HEK293 (cell line): ENCODE measurements around the gene SIK3.

Experiments used
- CTCF ChIA-PET: fragments of 350-600 bp; formaldehyde crosslinking; extraction: SDS; loops from one replicate; lab custom pipeline; 2021; ENCODE audit warnings: antibody characterized with exemption; lab: Yijun Ruan, JAX
- POLR2A ChIA-PET: fragments of 300-600 bp; formaldehyde crosslinking; extraction: SDS; loops from one replicate; lab custom pipeline; 2020; ENCODE audit warnings: antibody characterized with exemption, inconsistent platforms; lab: Yijun Ruan, JAX
- H3K27ac ChIP-seq: fragments of 200-500 bp; sonication (Bioruptor generic); 2 replicates; pipeline ENCODE4 v1.5.1; 2014; ENCODE audit warnings: low read depth, low read length, control low read depth, inconsistent platforms; ENCODE audit errors: extremely low read depth
- H3K36me3 ChIP-seq, 2 experiments: fragments of 200-500 bp in 1 of 2; sonication (Bioruptor generic) in 1 of 2; 1 replicate in 1 of 2; 2 replicates in 1 of 2; pipeline ENCODE4 v1.5.1; 2014 to 2017; ENCODE audit warnings: inconsistent platforms in 2 of 2, low read length in 2 of 2; ENCODE audit not compliant: control insufficient read depth in 2 of 2, insufficient read depth in 1 of 2
- H3K4me1 ChIP-seq: fragments of 200-500 bp; sonication (Bioruptor generic); 2 replicates; pipeline ENCODE4 v1.5.1; 2014; ENCODE audit warnings: mild to moderate bottlenecking, low read length, inconsistent platforms; ENCODE audit not compliant: control insufficient read depth, insufficient read depth
- H3K4me3 ChIP-seq: 2 replicates; pipeline ENCODE4 v1.5.1; 2011; ENCODE audit warnings: low read depth, mild to moderate bottlenecking, control low read depth, low read length, moderate library complexity
- H3K9me3 ChIP-seq: fragments of 200-500 bp; sonication (Bioruptor generic); 2 replicates; pipeline ENCODE4 v1.5.1; 2014; ENCODE audit warnings: low read depth, low read length, inconsistent platforms; ENCODE audit not compliant: control insufficient read depth, insufficient read depth
- BCL11A ChIP-seq: fragments of 450-650 bp; formaldehyde crosslinking; IDR thresholded peaks from 2 replicates; pipeline ENCODE4 v1.5.1; 2016; ENCODE audit warnings: low read depth, missing biosample characterization, missing genetic modification characterization
- EGR2 ChIP-seq: fragments of 450-650 bp; formaldehyde crosslinking; IDR thresholded peaks from 2 replicates; pipeline ENCODE4 v1.5.1; 2016; ENCODE audit warnings: low read depth, missing biosample characterization, missing genetic modification characterization
- KLF9 ChIP-seq: fragments of 450-650 bp; formaldehyde crosslinking; IDR thresholded peaks from 2 replicates; pipeline ENCODE4 v1.5.1; 2016; ENCODE audit warnings: missing biosample characterization, missing genetic modification characterization, low read depth
- OSR2 ChIP-seq: fragments of 450-650 bp; formaldehyde crosslinking; IDR thresholded peaks from 2 replicates; pipeline ENCODE4 v1.5.1; 2016; ENCODE audit warnings: missing biosample characterization, missing genetic modification characterization
- SCRT2 ChIP-seq: fragments of 450-650 bp; formaldehyde crosslinking; IDR thresholded peaks from 2 replicates; pipeline ENCODE4 v1.5.1; 2016; ENCODE audit warnings: missing biosample characterization, missing genetic modification characterization
- TCF7L2 ChIP-seq: IDR thresholded peaks from 2 replicates; pipeline ENCODE4 v1.6.1; 2011; ENCODE audit warnings: low read depth, mild to moderate bottlenecking, inconsistent platforms, low read length, moderate library complexity, borderline replicate concordance
- YY2 ChIP-seq: fragments of 450-650 bp; formaldehyde crosslinking; IDR thresholded peaks from 2 replicates; pipeline ENCODE4 v1.5.1; 2016; ENCODE audit warnings: missing biosample characterization, missing genetic modification characterization
- ZBTB7A ChIP-seq: fragments of 450-650 bp; formaldehyde crosslinking; IDR thresholded peaks from 2 replicates; pipeline ENCODE4 v1.5.1; 2016; ENCODE audit warnings: low read depth, missing biosample characterization, missing genetic modification characterization
- ZEB2 ChIP-seq: fragments of 450-650 bp; formaldehyde crosslinking; IDR thresholded peaks from 2 replicates; pipeline ENCODE4 v1.5.1; 2016; ENCODE audit warnings: missing biosample characterization, missing genetic modification characterization
- ZFP37 ChIP-seq: fragments of 450-650 bp; formaldehyde crosslinking; IDR thresholded peaks from 2 replicates; pipeline ENCODE4 v1.5.1; 2016; ENCODE audit warnings: missing biosample characterization, missing genetic modification characterization
- ZNF121 ChIP-seq: fragments of 450-650 bp; formaldehyde crosslinking; IDR thresholded peaks from 2 replicates; pipeline ENCODE4 v1.5.1; 2016; ENCODE audit warnings: missing biosample characterization, missing genetic modification characterization
- ZNF140 ChIP-seq: fragments of 450-650 bp; formaldehyde crosslinking; IDR thresholded peaks from 2 replicates; pipeline ENCODE4 v1.5.1; 2016; ENCODE audit warnings: missing biosample characterization, missing genetic modification characterization
- ZNF146 ChIP-seq: fragments of 450-650 bp; formaldehyde crosslinking; IDR thresholded peaks from 2 replicates; pipeline ENCODE4 v1.5.1; 2016; ENCODE audit warnings: missing biosample characterization, missing genetic modification characterization
- ZNF169 ChIP-seq: fragments of 450-650 bp; formaldehyde crosslinking; IDR thresholded peaks from 2 replicates; pipeline ENCODE4 v1.5.1; 2016; ENCODE audit warnings: missing biosample characterization, missing genetic modification characterization
- ZNF311 ChIP-seq: fragments of 450-650 bp; formaldehyde crosslinking; IDR thresholded peaks from 2 replicates; pipeline ENCODE4 v1.5.1; 2017; ENCODE audit warnings: missing biosample characterization, missing genetic modification characterization, borderline replicate concordance
- ZNF366 ChIP-seq: fragments of 450-650 bp; formaldehyde crosslinking; conservative IDR thresholded peaks from 2 replicates; pipeline ENCODE4 v1.5.1; 2016; ENCODE audit warnings: missing biosample characterization, missing genetic modification characterization
- ZNF394 ChIP-seq: fragments of 450-650 bp; formaldehyde crosslinking; IDR thresholded peaks from 2 replicates; pipeline ENCODE4 v1.5.1; 2016; ENCODE audit warnings: missing biosample characterization, missing genetic modification characterization, mild to moderate bottlenecking, moderate library complexity, borderline replicate concordance
- ZNF48 ChIP-seq: fragments of 450-650 bp; formaldehyde crosslinking; IDR thresholded peaks from 2 replicates; pipeline ENCODE4 v1.5.1; 2016; ENCODE audit warnings: missing biosample characterization, missing genetic modification characterization
- ZNF600 ChIP-seq: fragments of 450-650 bp; formaldehyde crosslinking; IDR thresholded peaks from 2 replicates; pipeline ENCODE4 v1.5.1; 2016; ENCODE audit warnings: missing biosample characterization, missing genetic modification characterization
- ZNF629 ChIP-seq: fragments of 450-650 bp; formaldehyde crosslinking; IDR thresholded peaks from 2 replicates; pipeline ENCODE4 v1.5.1; 2017; ENCODE audit warnings: missing biosample characterization, missing genetic modification characterization
- ZNF785 ChIP-seq: fragments of 450-650 bp; formaldehyde crosslinking; IDR thresholded peaks from 2 replicates; pipeline ENCODE4 v1.5.1; 2016; ENCODE audit warnings: missing biosample characterization, missing genetic modification characterization
- ZNF791 ChIP-seq: fragments of 450-650 bp; formaldehyde crosslinking; IDR thresholded peaks from 2 replicates; pipeline ENCODE4 v1.5.1; 2016; ENCODE audit warnings: missing biosample characterization, missing genetic modification characterization
- ZNF843 ChIP-seq: fragments of 450-650 bp; formaldehyde crosslinking; IDR thresholded peaks from 2 replicates; pipeline ENCODE4 v1.5.1; 2016; ENCODE audit warnings: missing biosample characterization, missing genetic modification characterization
- ZSCAN23 ChIP-seq: fragments of 450-650 bp; formaldehyde crosslinking; IDR thresholded peaks from 2 replicates; pipeline ENCODE4 v1.5.1; 2016; ENCODE audit warnings: missing biosample characterization, missing genetic modification characterization
- TF ChIP-seq, protein P1 (sequence below): fragments of 450-650 bp; formaldehyde crosslinking; IDR thresholded peaks from 2 replicates; pipeline ENCODE4 v1.5.1; 2016; ENCODE audit warnings: missing biosample characterization, missing genetic modification characterization
- TF ChIP-seq, protein P2 (sequence below): fragments of 450-650 bp; formaldehyde crosslinking; IDR thresholded peaks from 2 replicates; pipeline ENCODE4 v1.5.1; 2016; ENCODE audit warnings: missing biosample characterization, missing genetic modification characterization
- TF ChIP-seq, protein P3 (sequence below): fragments of 450-650 bp; formaldehyde crosslinking; IDR thresholded peaks from 2 replicates; pipeline ENCODE4 v1.5.1; 2016; ENCODE audit warnings: missing biosample characterization, missing genetic modification characterization
- TF ChIP-seq, protein P4 (sequence below): fragments of 450-650 bp; formaldehyde crosslinking; IDR thresholded peaks from 2 replicates; pipeline ENCODE4 v1.5.1; 2016; ENCODE audit warnings: missing biosample characterization, missing genetic modification characterization

SIK3 gene

DNA sequence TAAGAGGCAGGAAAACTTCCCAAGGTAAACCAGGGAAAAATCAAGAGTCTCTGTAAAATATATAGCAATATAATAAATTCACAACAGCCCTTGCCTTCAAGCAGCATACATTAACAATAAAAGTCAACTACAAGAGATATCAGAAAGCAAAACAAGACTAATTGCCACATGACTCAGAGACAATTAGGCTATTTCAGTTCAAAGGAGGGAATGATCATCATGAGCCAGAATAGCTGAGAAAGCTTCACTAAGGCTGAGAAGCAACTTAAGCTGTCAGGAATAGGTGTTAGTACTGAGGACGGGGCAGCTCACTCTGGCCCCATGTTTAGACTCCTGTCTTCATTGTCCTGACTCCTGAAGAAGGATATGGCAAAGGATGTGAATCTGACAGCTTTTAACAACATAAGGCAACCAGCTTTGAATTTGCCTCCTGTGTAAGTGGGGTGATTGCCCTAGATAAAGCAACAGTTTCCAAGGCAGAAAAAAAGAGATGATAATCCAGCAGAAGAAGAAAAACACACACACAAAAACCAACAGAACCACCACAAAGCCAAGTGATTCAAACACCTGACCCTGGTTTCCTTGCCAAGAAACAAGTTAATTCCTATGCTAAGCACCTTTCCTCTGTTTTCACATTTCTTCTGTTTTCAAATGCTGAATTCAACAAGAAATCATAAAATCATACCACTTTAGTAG, 60.8 kb downstream of the SIK3 start:
- POLR2A ChIA-PET: no interaction called here
- Histone ChIP-seq H3K9me3 (no peaks in the 10 kb centered on the region), H3K4me3 (no peak overlapping the region), H3K4me1 (peaks cover 8% of the 10 kb centered on the region), H3K36me3 (no peaks in the 10 kb centered on the region), H3K27ac (peak overlapping the region; percentile 8; the same call in 1 of the 2 replicates)
- CTCF ChIA-PET: interaction anchor here (0.6 kb wide), 1 partner anchor 38 kb away, joined by 3 read pairs; no protein-coding TSS in a partner anchor
- peak; percentile 60; the same call in 1 of the 2 replicates for TF ChIP-seq ZNF146
- TF ChIP-seq YY2 (tag by site-specific recombination): no peak
- no peak for TF ChIP-seq KLF9
- TF ChIP-seq ZNF366 (tag by site-specific recombination): peak; percentile 68
- no peak for TF ChIP-seq ZNF311 (tag by site-specific recombination)
- no peak for TF ChIP-seq ZBTB7A (tag by site-specific recombination)
- TF ChIP-seq ZNF785 (tag by site-specific recombination): no peak
- TF ChIP-seq TCF7L2: peak; percentile 65; the same call in 1 of the 2 replicates
- TF ChIP-seq OSR2: peak; percentile 75
- TF ChIP-seq ZNF843 (tag by site-specific recombination): peak; percentile 63
- peak; percentile 79 for TF ChIP-seq SCRT2 (tag by site-specific recombination)
- TF ChIP-seq, protein P1, sequence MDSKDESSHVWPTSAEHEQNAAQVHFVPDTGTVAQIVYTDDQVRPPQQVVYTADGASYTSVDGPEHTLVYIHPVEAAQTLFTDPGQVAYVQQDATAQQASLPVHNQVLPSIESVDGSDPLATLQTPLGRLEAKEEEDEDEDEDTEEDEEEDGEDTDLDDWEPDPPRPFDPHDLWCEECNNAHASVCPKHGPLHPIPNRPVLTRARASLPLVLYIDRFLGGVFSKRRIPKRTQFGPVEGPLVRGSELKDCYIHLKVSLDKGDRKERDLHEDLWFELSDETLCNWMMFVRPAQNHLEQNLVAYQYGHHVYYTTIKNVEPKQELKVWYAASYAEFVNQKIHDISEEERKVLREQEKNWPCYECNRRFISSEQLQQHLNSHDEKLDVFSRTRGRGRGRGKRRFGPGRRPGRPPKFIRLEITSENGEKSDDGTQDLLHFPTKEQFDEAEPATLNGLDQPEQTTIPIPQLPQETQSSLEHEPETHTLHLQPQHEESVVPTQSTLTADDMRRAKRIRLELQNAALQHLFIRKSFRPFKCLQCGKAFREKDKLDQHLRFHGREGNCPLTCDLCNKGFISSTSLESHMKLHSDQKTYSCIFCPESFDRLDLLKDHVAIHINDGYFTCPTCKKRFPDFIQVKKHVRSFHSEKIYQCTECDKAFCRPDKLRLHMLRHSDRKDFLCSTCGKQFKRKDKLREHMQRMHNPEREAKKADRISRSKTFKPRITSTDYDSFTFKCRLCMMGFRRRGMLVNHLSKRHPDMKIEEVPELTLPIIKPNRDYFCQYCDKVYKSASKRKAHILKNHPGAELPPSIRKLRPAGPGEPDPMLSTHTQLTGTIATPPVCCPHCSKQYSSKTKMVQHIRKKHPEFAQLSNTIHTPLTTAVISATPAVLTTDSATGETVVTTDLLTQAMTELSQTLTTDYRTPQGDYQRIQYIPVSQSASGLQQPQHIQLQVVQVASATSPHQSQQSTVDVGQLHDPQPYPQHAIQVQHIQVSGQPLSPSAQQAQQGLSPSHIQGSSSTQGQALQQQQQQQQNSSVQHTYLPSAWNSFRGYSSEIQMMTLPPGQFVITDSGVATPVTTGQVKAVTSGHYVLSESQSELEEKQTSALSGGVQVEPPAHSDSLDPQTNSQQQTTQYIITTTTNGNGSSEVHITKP (tag by site-specific recombination): no peak
- TF ChIP-seq, protein P2, sequence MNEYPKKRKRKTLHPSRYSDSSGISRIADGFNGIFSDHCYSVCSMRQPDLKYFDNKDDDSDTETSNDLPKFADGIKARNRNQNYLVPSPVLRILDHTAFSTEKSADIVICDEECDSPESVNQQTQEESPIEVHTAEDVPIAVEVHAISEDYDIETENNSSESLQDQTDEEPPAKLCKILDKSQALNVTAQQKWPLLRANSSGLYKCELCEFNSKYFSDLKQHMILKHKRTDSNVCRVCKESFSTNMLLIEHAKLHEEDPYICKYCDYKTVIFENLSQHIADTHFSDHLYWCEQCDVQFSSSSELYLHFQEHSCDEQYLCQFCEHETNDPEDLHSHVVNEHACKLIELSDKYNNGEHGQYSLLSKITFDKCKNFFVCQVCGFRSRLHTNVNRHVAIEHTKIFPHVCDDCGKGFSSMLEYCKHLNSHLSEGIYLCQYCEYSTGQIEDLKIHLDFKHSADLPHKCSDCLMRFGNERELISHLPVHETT (tag by site-specific recombination): peak; percentile 26; the same call in 1 of the 2 replicates
- no peak for TF ChIP-seq ZNF48 (tag by site-specific recombination)
- TF ChIP-seq, protein P3, sequence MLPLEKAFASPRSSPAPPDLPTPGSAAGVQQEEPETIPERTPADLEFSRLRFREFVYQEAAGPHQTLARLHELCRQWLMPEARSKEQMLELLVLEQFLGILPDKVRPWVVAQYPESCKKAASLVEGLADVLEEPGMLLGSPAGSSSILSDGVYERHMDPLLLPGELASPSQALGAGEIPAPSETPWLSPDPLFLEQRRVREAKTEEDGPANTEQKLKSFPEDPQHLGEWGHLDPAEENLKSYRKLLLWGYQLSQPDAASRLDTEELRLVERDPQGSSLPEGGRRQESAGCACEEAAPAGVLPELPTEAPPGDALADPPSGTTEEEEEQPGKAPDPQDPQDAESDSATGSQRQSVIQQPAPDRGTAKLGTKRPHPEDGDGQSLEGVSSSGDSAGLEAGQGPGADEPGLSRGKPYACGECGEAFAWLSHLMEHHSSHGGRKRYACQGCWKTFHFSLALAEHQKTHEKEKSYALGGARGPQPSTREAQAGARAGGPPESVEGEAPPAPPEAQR: no peak
- no peak for TF ChIP-seq ZNF169 (tag by site-specific recombination)
- TF ChIP-seq BCL11A (tag by site-specific recombination): 0 out of 2 replicates have a peak, but pooled peaks have one; percentile 13
- TF ChIP-seq EGR2 (tag by site-specific recombination): no peak
- no peak for TF ChIP-seq ZSCAN23 (tag by site-specific recombination)
- peak; percentile 69 for TF ChIP-seq ZNF629 (tag by site-specific recombination)
- no peak for TF ChIP-seq ZFP37 (tag by site-specific recombination)
- TF ChIP-seq ZNF600 (tag by site-specific recombination): peak; percentile 86
- peak; percentile 87 for TF ChIP-seq ZEB2 (tag by site-specific recombination)
- peak; percentile 61; the same call in 1 of the 2 replicates for TF ChIP-seq ZNF394 (tag by site-specific recombination)
- no peak for TF ChIP-seq ZNF791 (tag by site-specific recombination)
- 0 out of 2 replicates have a peak, but pooled peaks have one; percentile 25 for TF ChIP-seq ZNF140 (tag by site-specific recombination)
- TF ChIP-seq, protein P4, sequence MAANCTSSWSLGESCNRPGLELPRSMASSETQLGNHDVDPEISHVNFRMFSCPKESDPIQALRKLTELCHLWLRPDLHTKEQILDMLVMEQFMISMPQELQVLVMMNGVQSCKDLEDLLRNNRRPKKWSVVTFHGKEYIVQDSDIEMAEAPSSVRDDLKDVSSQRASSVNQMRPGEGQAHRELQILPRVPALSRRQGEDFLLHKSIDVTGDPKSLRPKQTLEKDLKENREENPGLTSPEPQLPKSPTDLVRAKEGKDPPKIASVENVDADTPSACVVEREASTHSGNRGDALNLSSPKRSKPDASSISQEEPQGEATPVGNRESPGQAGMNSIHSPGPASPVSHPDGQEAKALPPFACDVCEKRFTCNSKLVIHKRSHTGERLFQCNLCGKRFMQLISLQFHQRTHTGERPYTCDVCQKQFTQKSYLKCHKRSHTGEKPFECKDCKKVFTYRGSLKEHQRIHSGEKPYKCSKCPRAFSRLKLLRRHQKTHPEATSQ (tag by site-specific recombination): no peak
- 0 out of 2 replicates have a peak, but pooled peaks have one; percentile 20 for TF ChIP-seq ZNF121 (tag by site-specific recombination)
